DOHH2 (cell line): ENCODE measurements around the gene CCDC91.

Experiments used
- EZH2phosphoT487 ChIP-seq: fragments of 200-600 bp; sonication (generic); IDR thresholded peaks from 2 replicates; pipeline ENCODE4 v1.6.1; 2017; ENCODE audit warnings: borderline replicate concordance, mild to moderate bottlenecking, antibody characterized with exemption, low read length, moderate library complexity, mixed read lengths
- TF ChIP-seq, protein P1 (sequence below): fragments of 200-600 bp; sonication (generic); IDR thresholded peaks from one replicate; pipeline ENCODE4 v1.5.1; 2014; ENCODE audit warnings: antibody characterized with exemption, mild to moderate bottlenecking, low read depth, low read length; ENCODE audit not compliant: poor library complexity, severe bottlenecking

DNA sequence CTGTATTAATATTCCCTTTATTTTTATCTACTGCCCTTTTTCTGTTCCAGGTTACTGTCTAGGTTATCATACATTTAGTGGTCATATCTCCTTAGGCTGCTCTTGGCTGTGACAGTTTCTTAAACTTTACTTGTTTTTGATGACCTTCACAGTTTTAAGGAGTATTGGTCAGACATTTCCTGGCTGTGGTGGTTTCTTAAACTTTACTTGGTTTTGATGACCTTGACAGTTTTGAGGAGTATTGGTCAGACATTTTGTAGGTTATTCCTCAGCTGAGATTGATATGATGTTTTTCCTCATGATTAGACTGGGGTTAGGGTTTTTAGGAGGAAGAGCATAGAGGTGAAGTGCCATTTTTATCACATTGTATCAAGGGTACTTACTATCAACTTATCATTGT is 36.4 kb downstream of the CCDC91 start:
- TF ChIP-seq, protein P1, sequence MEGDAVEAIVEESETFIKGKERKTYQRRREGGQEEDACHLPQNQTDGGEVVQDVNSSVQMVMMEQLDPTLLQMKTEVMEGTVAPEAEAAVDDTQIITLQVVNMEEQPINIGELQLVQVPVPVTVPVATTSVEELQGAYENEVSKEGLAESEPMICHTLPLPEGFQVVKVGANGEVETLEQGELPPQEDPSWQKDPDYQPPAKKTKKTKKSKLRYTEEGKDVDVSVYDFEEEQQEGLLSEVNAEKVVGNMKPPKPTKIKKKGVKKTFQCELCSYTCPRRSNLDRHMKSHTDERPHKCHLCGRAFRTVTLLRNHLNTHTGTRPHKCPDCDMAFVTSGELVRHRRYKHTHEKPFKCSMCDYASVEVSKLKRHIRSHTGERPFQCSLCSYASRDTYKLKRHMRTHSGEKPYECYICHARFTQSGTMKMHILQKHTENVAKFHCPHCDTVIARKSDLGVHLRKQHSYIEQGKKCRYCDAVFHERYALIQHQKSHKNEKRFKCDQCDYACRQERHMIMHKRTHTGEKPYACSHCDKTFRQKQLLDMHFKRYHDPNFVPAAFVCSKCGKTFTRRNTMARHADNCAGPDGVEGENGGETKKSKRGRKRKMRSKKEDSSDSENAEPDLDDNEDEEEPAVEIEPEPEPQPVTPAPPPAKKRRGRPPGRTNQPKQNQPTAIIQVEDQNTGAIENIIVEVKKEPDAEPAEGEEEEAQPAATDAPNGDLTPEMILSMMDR: no peak
- no peak for TF ChIP-seq EZH2phosphoT487
